ENCODE results near the gene FBXO47.
A peak's percentile ranks its signal among the peaks of the same experiment; 100 is the strongest.

Gene FBXO47

GRCh38 chr17:38967290-38967738 lies at the start of gene FBXO47:
FBXO47 (minus strand) TSS chr17:38967403; CDS start chr17:38963025, 4,378 bp downstream.
- peak; percentile 82 for DNase-seq

GRCh38 chr17:39016193-39017153 lies 49.3 kb upstream of the FBXO47 start:
- no peak for DNase-seq

- no peak for DNase-seq
Observed at GRCh38 chr17:39015546-39015935, 48.3 kb upstream of the FBXO47 start.

GRCh38 chr17:39014795-39015545 lies 47.8 kb upstream of the FBXO47 start:
- DNase-seq: no peak

- DNase-seq: no peak
Observed at GRCh38 chr17:39014044-39014794, 47.0 kb upstream of the FBXO47 start.

GRCh38 chr17:39012725-39013124 lies 45.5 kb upstream of the FBXO47 start:
- DNase-seq: no peak

- DNase-seq: no peak
Observed at GRCh38 chr17:39011907-39012468, 44.8 kb upstream of the FBXO47 start.

GRCh38 chr17:39009581-39010001 lies 42.4 kb upstream of the FBXO47 start:
- DNase-seq: no peak

- DNase-seq: no peak
Observed at GRCh38 chr17:39008633-39009032, 41.4 kb upstream of the FBXO47 start.

- DNase-seq: peak; percentile 6
Observed at GRCh38 chr17:39002991-39003715, 36.0 kb upstream of the FBXO47 start.

- no peak for DNase-seq
Observed at GRCh38 chr17:39001703-39002637, 34.8 kb upstream of the FBXO47 start.

- no peak for DNase-seq
Observed at GRCh38 chr17:39000021-39000601, 32.9 kb upstream of the FBXO47 start.

- no peak for DNase-seq
Observed at GRCh38 chr17:38996660-38997337, 29.6 kb upstream of the FBXO47 start.

GRCh38 chr17:38994026-38994425 lies 26.8 kb upstream of the FBXO47 start:
- no peak for DNase-seq

- DNase-seq: no peak
Observed at GRCh38 chr17:38984666-38985065, 17.5 kb upstream of the FBXO47 start.

GRCh38 chr17:38982858-38983746 lies 15.9 kb upstream of the FBXO47 start:
- peak; percentile 68 for DNase-seq

- DNase-seq: no peak
Observed at GRCh38 chr17:38981636-38982035, 14.4 kb upstream of the FBXO47 start.

GRCh38 chr17:38980490-38981217 lies 13.5 kb upstream of the FBXO47 start:
- DNase-seq: no peak

All from activated CD4-positive, alpha-beta T cell treated with anti-CD3 and anti-CD28 coated beads, Interleukin-2, Interleukin-6, amounts not matched to agents 100 ng/mL and 50 ng/mL, durations not matched to agents 16 hours and 8 hours (primary cell).